Natural killer cell (primary cell): ENCODE results near the gene LAMA5. TPM values are rescaled to one million over a fixed set of nuclear protein-coding genes. Genes with fewer than 3 reads are reported as not detected.

Source experiments
- total RNA-seq, 4 donors: library from RNA; stranded (reverse); fragments of 120-200 nt in 1 of 4; gene quantifications; one replicate each; pipeline versions ENCODE4 v1.2.3 to v1.2.4, GENCODE V29; 2013 to 2022

The LAMA5 gene
- total RNA-seq, 3 donors from 2014 or later (not counting 1 experiment from before 2014, with no cell fraction given), result 1.0 to 4.3 (median 1.4) TPM

Other genes starting within 250 kb of the LAMA5 start
- gene LSM14B, start 244.8 kb downstream of the LAMA5 start, total RNA-seq, result 10 to 100 TPM; 41.1 to 56.2 (median 47.3) TPM
- gene PSMA7, start 223.9 kb downstream of the LAMA5 start, total RNA-seq, result 100 to 1,000 TPM; 154 to 177 (median 168) TPM
- 10 to 100 TPM; 19.1 to 26.0 (median 23.7) TPM for gene SS18L1, start 223.5 kb downstream of the LAMA5 start, total RNA-seq
- 10 to 100 TPM; 16.8 to 25.8 (median 25.3) TPM for gene MTG2, start 184.3 kb downstream of the LAMA5 start, total RNA-seq
- gene HRH3, start 147.0 kb downstream of the LAMA5 start, total RNA-seq, result not detected
- 100 to 1,000 TPM in 2 of 3 donors, 10 to 100 TPM in 1; 77.9 to 112 (median 104) TPM for gene OSBPL2, start 128.8 kb downstream of the LAMA5 start, total RNA-seq
- 10 to 100 TPM; 81.4 to 88.4 (median 84.6) TPM for gene ADRM1, start 64.3 kb downstream of the LAMA5 start, total RNA-seq
- gene RPS21, start 19.8 kb upstream of the LAMA5 start, total RNA-seq, result 1,000 to 10,000 TPM in 2 of 3 donors, 100 to 1,000 TPM in 1; 887 to 1,244 (median 1,112) TPM
- gene CABLES2, start 40.0 kb upstream of the LAMA5 start, total RNA-seq, result 1 to 10 TPM; 8.0 to 9.3 (median 8.4) TPM
- gene RBBP8NL, start 60.2 kb upstream of the LAMA5 start, total RNA-seq, result not detected
- gene GATA5, start 108.7 kb upstream of the LAMA5 start, total RNA-seq, result not detected